LNCAP (cell line): ENCODE data around the gene OSBPL6.

Source experiments
- TF ChIP-seq, protein P1 (sequence below): fragments of 450-650 bp; IDR thresholded peaks from 2 replicates; pipeline ENCODE4 v1.5.1; 2017; ENCODE audit warnings: mild to moderate bottlenecking

The OSBPL6 gene

DNA sequence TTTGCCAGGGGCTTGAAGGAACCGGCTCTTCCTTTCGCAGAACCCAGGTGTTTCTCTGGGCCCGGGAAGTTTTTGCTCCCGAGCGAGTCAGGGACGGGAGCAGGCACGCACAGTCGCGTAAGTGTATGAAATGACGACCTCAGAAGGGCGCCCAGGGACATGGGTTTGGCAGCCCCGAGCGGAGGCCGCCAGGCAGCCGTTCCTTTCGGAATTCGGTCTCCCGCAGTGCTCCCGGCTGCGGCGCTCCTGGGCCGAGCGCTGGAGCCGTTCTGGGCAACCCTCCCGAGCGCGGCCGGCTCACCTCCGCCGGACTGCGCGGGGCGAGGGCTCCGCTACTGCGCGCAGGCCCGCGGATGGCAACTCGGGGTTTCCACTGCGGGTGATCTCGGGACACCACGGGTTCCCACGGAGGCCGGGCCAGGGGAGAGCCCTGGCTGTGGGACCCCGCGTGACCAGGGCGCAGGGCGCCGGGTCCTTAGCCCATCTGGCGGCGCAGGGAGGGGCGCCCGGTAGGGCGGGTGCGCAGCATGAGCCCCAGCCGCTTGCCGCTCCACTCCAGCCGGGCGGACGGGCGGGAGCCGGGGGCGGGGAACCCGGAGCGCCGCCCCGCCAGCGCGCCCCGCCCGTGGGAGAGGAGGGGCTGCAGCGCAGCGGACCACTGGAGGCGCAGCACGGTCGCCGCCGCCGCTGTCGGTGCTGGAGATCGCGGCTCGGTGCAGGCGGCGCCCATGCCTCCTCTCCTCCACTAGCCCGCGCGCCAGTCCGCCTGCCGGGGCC is at the start of gene OSBPL6:
Gene OSBPL6, plus strand, starts transcription at position 690 of the 777 bp plus-strand sequence. CDS start 111,673 bp downstream, outside the sequence.
- TF ChIP-seq, protein P1, sequence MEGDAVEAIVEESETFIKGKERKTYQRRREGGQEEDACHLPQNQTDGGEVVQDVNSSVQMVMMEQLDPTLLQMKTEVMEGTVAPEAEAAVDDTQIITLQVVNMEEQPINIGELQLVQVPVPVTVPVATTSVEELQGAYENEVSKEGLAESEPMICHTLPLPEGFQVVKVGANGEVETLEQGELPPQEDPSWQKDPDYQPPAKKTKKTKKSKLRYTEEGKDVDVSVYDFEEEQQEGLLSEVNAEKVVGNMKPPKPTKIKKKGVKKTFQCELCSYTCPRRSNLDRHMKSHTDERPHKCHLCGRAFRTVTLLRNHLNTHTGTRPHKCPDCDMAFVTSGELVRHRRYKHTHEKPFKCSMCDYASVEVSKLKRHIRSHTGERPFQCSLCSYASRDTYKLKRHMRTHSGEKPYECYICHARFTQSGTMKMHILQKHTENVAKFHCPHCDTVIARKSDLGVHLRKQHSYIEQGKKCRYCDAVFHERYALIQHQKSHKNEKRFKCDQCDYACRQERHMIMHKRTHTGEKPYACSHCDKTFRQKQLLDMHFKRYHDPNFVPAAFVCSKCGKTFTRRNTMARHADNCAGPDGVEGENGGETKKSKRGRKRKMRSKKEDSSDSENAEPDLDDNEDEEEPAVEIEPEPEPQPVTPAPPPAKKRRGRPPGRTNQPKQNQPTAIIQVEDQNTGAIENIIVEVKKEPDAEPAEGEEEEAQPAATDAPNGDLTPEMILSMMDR: no peak

DNA sequence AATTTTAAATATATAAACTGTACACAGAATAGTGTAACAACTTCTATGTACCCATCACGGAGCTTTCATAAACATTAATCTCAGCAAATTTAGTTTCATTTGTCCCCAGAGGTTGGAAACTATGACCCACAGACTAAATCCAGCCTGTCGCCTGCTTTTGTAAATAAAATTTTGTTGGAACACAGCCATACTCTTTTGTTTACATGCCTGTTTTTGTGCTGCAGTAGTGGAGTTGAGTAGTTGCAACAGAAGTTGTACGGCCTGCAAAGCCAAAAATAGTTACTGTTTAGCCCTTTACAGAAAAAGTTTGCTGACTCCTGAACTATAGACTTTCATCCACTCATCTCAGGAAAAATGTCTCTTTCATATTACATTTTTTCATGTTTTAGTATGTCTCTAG is 42.3 kb upstream of the OSBPL6 start:
- TF ChIP-seq, protein P1: no peak

DNA sequence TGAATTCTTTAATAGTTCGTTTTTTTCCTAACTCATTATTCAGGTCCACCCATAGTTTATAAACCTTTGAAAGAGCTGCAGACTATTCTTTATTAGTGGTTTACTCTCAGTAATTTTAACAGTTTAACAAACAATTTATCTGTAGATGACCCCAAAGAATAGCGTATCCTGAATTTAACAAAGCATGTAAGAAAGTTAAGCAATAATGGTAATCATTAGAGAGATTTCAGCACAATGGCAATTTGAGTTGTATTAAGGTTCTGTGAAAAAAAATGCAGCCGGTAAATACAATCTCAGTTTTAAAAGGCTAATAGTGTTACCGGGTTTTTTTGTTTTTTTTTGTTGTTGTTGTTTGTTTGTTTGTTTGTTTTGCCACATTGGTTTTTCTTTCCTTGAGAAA is 41.8 kb upstream of the OSBPL6 start:
- TF ChIP-seq, protein P1: no peak

DNA sequence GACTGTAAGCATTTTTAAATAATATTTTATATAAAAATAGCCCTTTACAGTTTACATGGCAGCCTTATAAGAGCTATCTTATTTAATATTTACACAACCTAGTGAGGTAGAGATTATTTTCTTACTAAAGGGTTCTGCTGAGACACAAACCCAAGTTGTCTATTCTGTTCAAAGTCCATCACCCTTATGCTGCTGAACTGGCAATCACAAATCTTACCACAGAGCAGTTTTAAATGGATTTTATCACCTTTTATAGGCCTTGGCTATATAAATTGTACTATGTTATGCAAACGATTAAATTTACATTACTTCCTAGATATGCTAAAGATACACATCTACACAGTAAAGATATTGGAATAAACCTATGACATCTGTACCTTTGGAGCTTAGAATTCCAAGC is 41.3 kb upstream of the OSBPL6 start:
- TF ChIP-seq, protein P1: no peak

DNA sequence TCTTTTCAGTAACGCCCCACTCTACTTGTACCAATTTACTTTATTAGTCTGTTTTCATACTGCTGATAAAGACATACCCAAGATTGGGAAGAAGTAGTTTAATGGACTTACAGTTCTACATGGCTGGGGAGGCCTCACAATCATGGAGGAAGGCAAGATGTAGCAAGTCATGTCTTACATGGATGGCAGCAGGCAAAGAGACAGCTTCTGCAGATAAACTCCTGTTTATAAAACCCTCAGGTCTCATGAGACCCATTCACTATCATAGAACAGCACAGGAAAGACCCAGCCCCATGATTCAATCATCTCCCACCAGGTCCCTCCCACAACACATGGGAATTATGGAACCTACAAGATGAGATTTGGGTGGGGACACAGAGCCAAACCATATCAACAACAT is 38.8 kb upstream of the OSBPL6 start:
- TF ChIP-seq, protein P1: no peak

DNA sequence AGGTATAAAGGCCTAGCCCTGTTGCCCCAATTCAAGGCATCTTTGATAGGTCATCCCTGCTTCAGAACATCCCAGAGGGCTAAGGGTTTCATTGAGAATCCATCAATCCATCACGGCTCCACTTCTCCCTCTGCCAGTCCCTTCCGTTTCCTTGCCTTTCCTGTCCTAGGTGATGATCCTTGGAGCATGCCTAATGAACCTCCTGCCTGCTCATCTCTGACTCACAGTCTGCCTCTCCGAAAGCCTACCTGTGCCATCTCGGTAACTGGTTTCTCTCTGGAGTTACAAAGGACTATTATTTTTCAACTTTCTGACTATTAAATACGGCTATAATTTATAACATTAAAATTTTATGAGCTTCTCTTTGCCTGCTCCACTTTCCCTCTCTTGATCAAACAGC is 36.7 kb upstream of the OSBPL6 start:
- TF ChIP-seq, protein P1: no peak

DNA sequence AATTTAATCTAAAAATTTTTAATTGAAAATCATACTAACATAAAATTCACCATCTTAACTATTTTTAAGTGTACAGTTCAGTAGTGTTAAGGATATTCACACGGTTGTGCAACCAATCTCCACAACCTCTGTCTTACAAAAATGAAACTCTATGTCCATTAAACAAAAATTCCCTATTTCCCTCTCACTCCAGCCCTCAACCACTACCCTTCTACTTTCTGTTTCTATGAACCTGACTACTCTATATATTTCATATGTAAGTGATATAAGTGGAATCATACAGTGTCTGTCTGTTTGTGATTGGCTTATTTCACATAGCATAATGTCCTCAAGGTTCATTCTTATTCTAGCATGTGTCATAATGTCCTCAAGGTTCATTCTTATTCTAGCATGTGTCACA is 34.3 kb upstream of the OSBPL6 start:
- TF ChIP-seq, protein P1: no peak
